Measurements from ENCODE around the gene VAPA. TPM values are rescaled to one million over a fixed set of nuclear protein-coding genes. Genes with fewer than 3 reads are reported as not detected.
A peak's percentile ranks its signal among the peaks of the same experiment; 100 is the strongest.

Gene VAPA
- total RNA-seq = 100 to 1,000 TPM; 125 to 129 TPM

DNA sequence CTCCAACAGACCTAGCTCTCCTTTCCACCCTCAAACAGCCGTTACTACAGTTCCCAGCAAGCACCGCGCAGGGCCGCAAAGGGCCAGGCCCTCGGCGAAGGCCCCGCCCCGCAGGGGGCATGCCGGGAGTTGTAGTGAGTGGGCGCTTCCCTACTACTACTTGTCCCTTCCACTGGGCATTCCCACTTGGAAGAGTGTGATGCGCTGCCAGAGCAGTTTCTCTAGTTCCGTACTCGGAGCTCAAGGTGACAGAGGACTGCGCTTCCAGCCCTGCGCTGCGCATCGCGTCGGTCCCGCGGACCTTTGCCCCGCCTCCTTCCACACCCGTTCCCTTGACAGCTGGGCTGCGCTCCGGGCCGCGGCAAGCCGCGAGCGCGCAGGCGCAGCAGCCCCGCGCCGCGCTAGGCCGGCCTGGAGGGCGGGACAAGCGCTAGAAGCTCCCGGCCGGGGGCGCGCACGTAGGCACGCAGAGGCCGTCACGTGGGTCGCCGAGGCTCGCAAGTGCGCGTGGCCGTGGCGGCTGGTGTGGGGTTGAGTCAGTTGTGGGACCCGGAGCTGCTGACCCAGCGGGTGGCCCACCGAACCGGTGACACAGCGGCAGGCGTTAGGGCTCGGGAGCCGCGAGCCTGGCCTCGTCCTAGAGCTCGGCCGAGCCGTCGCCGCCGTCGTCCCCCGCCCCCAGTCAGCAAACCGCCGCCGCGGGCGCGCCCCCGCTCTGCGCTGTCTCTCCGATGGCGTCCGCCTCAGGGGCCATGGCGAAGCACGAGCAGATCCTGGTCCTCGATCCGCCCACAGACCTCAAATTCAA lies at the start of gene VAPA:
Gene VAPA (plus strand): TSS at position 491 of the 808 bp plus-strand sequence. CDS start 241 bp downstream, at position 732.
- H3K4me1 Mint-ChIP-seq = peaks cover 22% of the 10 kb centered on the region

GRCh38 chr18:9865764-9866490 lies 47.9 kb upstream of the VAPA start:
- ATAC-seq (ENCODE audit: low read depth) (no peak), DNase-seq (no peak)
- no peaks in the 10 kb centered on the region for H3K27me3 Mint-ChIP-seq
- H3K4me1 Mint-ChIP-seq = peaks cover 5% of the 10 kb centered on the region
- no peaks in the 10 kb centered on the region for H3K36me3 Mint-ChIP-seq
- no peak overlapping the region for H3K4me3 Mint-ChIP-seq
- POLR2A ChIA-PET = no interaction called here
- no peak overlapping the region for H3K27ac Mint-ChIP-seq
- peaks cover 10% of the 10 kb centered on the region for H3K9me3 Mint-ChIP-seq

More for the DNA sequence above, at the start of gene VAPA:
- Mint-ChIP-seq H3K27ac (peak within 1 kb of the TSS; percentile 91), H3K27me3 (peaks cover 16% of the 10 kb centered on the region), H3K4me3 (peak within 1 kb of the TSS; percentile 91), H3K9me3 (no peaks in the 10 kb centered on the region), H3K36me3 (no peaks in the 10 kb centered on the region)
- peak; percentile 95 for DNase-seq
- ATAC-seq (ENCODE audit: low read depth) = peak; percentile 87
- POLR2A ChIA-PET = interaction anchor here (0.9 to 2.2 kb wide), 11 partner anchors 9 to 1310 kb away, joined by 3 to 12 read pairs (median 3); partner anchors contain the start of gene ANKRD12

GRCh38 chr18:9866627-9867026 lies 47.2 kb upstream of the VAPA start:
- Mint-ChIP-seq H3K9me3 (peaks cover 10% of the 10 kb centered on the region), H3K36me3 (no peaks in the 10 kb centered on the region), H3K4me3 (no peak overlapping the region), H3K27me3 (no peaks in the 10 kb centered on the region), H3K27ac (no peak overlapping the region), H3K4me1 (peaks cover 3% of the 10 kb centered on the region)
- POLR2A ChIA-PET = no interaction called here
- ATAC-seq (ENCODE audit: low read depth) = no peak
- no peak for DNase-seq

- peaks cover 10% of the 10 kb centered on the region for H3K9me3 Mint-ChIP-seq
- no peaks in the 10 kb centered on the region for H3K27me3 Mint-ChIP-seq
- H3K27ac Mint-ChIP-seq = no peak overlapping the region
- DNase-seq (no peak), ATAC-seq (ENCODE audit: low read depth) (no peak)
- POLR2A ChIA-PET = no interaction called here
- peaks cover 3% of the 10 kb centered on the region for H3K4me1 Mint-ChIP-seq
- no peaks in the 10 kb centered on the region for H3K36me3 Mint-ChIP-seq
- H3K4me3 Mint-ChIP-seq = no peak overlapping the region
These were observed 46.7 kb upstream of the VAPA start for GRCh38 chr18:9867071-9867594.

DNA sequence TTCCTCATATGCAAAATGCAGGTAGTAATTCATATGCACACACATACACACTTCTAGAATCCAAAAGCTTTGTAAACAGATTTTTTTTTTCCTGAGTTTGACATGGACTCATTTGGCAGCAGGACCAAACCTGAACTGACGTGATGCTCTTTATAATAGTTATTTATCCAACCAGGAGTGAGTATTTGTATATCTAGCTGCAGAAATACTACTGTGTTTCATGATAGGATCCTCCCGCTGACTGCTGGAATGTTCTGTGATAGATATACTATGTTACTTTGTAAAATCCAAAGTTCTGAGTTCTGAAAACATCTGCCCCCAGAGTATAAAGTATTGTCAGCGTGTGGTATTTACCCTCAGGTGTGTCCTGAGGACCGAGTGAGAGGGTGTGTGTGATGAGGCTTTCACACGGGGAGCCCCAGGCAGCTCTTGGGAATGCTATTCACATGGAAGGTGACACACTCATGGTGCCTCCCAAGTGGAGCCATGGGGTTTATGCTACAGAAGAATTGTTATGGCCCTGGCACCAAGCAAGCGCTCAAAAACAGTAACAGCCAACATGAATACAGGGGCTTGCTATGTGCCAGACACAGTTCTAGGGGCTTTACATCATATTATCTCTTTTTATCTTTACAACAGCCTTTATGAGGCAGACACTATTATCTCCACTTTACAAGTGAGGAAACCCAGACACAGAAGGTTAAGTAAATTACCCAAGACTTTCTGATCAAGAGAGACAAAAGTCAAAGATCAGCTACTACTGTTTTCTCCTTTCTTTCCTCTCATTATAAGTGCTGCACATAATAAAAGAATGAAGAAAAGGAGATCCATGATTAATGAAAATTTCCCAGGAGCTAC lies 44.7 kb upstream of the VAPA start:
- Mint-ChIP-seq H3K27me3 (no peaks in the 10 kb centered on the region), H3K9me3 (peaks cover 10% of the 10 kb centered on the region), H3K4me3 (no peak overlapping the region), H3K36me3 (no peaks in the 10 kb centered on the region), H3K27ac (no peak overlapping the region), H3K4me1 (peaks cover 3% of the 10 kb centered on the region)
- POLR2A ChIA-PET = no interaction called here
- ATAC-seq (ENCODE audit: low read depth) (no peak), DNase-seq (no peak)

- DNase-seq (no peak), ATAC-seq (ENCODE audit: low read depth) (no peak)
- H3K27me3 Mint-ChIP-seq = no peaks in the 10 kb centered on the region
- H3K4me3 Mint-ChIP-seq = no peak overlapping the region
- no peak overlapping the region for H3K27ac Mint-ChIP-seq
- peaks cover 10% of the 10 kb centered on the region for H3K9me3 Mint-ChIP-seq
- peaks cover 3% of the 10 kb centered on the region for H3K4me1 Mint-ChIP-seq
- POLR2A ChIA-PET = no interaction called here
- no peaks in the 10 kb centered on the region for H3K36me3 Mint-ChIP-seq
These were observed 43.9 kb upstream of the VAPA start for GRCh38 chr18:9869715-9870430.

- no peaks in the 10 kb centered on the region for H3K36me3 Mint-ChIP-seq
- POLR2A ChIA-PET = no interaction called here
- ATAC-seq (ENCODE audit: low read depth) (no peak), DNase-seq (no peak)
- H3K9me3 Mint-ChIP-seq = peaks cover 8% of the 10 kb centered on the region
- no peaks in the 10 kb centered on the region for H3K27me3 Mint-ChIP-seq
- H3K4me3 Mint-ChIP-seq = no peak overlapping the region
- H3K4me1 Mint-ChIP-seq = peaks cover 3% of the 10 kb centered on the region
- H3K27ac Mint-ChIP-seq = no peak overlapping the region
These were observed 43.3 kb upstream of the VAPA start for GRCh38 chr18:9870431-9871008.

- Mint-ChIP-seq H3K9me3 (peaks cover 3% of the 10 kb centered on the region), H3K27ac (no peak overlapping the region), H3K27me3 (no peaks in the 10 kb centered on the region), H3K4me1 (peaks cover 3% of the 10 kb centered on the region), H3K4me3 (no peak overlapping the region), H3K36me3 (no peaks in the 10 kb centered on the region)
- ATAC-seq (ENCODE audit: low read depth) = no peak
- DNase-seq = no peak
- POLR2A ChIA-PET = no interaction called here
These were observed 42.5 kb upstream of the VAPA start for GRCh38 chr18:9871244-9871746.

GRCh38 chr18:9872823-9873222 lies 41.0 kb upstream of the VAPA start:
- no peak overlapping the region for H3K27ac Mint-ChIP-seq
- POLR2A ChIA-PET = no interaction called here
- DNase-seq = no peak

GRCh38 chr18:9874728-9875127 lies 39.1 kb upstream of the VAPA start:
- H3K4me3 Mint-ChIP-seq = no peak overlapping the region
- DNase-seq (no peak), ATAC-seq (ENCODE audit: low read depth) (no peak)
- H3K36me3 Mint-ChIP-seq = no peaks in the 10 kb centered on the region
- peaks cover 3% of the 10 kb centered on the region for H3K4me1 Mint-ChIP-seq
- POLR2A ChIA-PET = no interaction called here
- peaks cover 8% of the 10 kb centered on the region for H3K27me3 Mint-ChIP-seq
- no peak overlapping the region for H3K27ac Mint-ChIP-seq
- H3K9me3 Mint-ChIP-seq = no peaks in the 10 kb centered on the region

More at GRCh38 chr18:9872823-9873222, 41.0 kb upstream of the VAPA start:
- Mint-ChIP-seq H3K4me1 (peaks cover 5% of the 10 kb centered on the region), H3K9me3 (no peaks in the 10 kb centered on the region), H3K27me3 (peaks cover 8% of the 10 kb centered on the region), H3K36me3 (no peaks in the 10 kb centered on the region), H3K4me3 (no peak overlapping the region)
- no peak for ATAC-seq (ENCODE audit: low read depth)

DNA sequence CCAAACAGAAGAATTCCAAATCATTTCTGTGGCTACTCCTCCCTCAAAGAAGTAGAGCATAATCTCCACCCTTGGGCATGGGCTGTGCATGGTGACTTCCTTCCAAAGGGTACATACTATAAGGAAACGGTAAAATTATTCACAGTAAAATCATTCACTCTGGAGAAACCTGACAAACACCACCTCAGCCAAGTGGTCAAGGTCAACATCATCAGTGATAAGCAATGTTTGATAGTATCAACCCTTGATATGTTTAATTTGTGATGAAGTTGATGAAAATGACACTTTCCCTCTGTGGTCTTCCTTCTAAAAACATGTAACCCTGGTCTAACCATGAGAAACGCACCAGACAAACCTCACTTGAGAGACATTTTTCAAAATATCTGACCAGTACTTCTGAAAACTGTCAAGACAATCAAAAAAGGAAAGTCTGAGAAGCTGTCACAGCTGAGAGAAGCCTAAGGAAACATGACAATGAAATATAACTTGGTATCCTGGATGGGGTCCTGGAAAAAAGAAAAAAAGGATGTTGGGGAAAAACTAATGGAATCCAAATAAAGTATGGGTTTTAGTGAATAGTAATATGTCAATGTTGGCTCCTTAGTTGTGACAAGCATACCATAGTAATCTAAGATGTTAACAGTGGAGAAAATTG lies 37.5 kb upstream of the VAPA start:
- H3K4me3 Mint-ChIP-seq = no peak overlapping the region
- DNase-seq (no peak), ATAC-seq (ENCODE audit: low read depth) (no peak)
- POLR2A ChIA-PET = no interaction called here
- H3K9me3 Mint-ChIP-seq = no peaks in the 10 kb centered on the region
- peaks cover 8% of the 10 kb centered on the region for H3K27me3 Mint-ChIP-seq
- H3K36me3 Mint-ChIP-seq = no peaks in the 10 kb centered on the region
- H3K4me1 Mint-ChIP-seq = peaks cover 3% of the 10 kb centered on the region
- no peak overlapping the region for H3K27ac Mint-ChIP-seq
